Panc1 (cell line): ENCODE data around the gene SNRPA. TPM values are rescaled to one million over a fixed set of nuclear protein-coding genes. Genes with fewer than 3 reads are reported as not detected.

Experiments used
- ATAC-seq: fragments of 200-7000 bp; cut with Tn5 transposase; 2 replicates; pipeline ENCODE4 v1.9.1; 2020; ENCODE audit warnings: mild to moderate bottlenecking, moderate library complexity
- BruUV-seq: library from RNA; stranded (reverse); fragments of 400-500 nt; replicated peaks from 2 replicates; lab custom pipeline; 2021; lab: Mats Ljungman, UMichigan
- CTCF ChIA-PET: fragments of 300-600 bp; sonication (Branson Sonifier 250); formaldehyde crosslinking; loops from one replicate; lab custom pipeline; 2022; ENCODE audit warnings: antibody characterized with exemption; lab: Charles Lee
- POLR2A ChIA-PET: fragments of 300-600 bp; sonication (Branson Sonifier 250); formaldehyde crosslinking; loops from one replicate; lab custom pipeline; 2022; ENCODE audit warnings: antibody characterized with exemption; lab: Charles Lee
- DNase-seq: peaks from one replicate; pipeline ENCODE4 v3.0.0-alpha.2; 2010; ENCODE audit warnings: low read depth, low spot score
- H3K27ac ChIP-seq: 2 replicates; pipeline ENCODE4 v1.5.1; 2011; ENCODE audit warnings: mild to moderate bottlenecking, low read length, inconsistent platforms
- H3K27me3 ChIP-seq: fragments of 200-500 bp; sonication (Bioruptor generic); 2 replicates; pipeline ENCODE4 v1.6.0; 2014; ENCODE audit warnings: low read length, inconsistent platforms; ENCODE audit not compliant: control insufficient read depth, insufficient read depth
- H3K36me3 ChIP-seq: fragments of 200-500 bp; sonication (Bioruptor generic); 2 replicates; pipeline ENCODE4 v1.5.1; 2014; ENCODE audit warnings: inconsistent platforms, mild to moderate bottlenecking, low read length, moderate library complexity; ENCODE audit not compliant: control insufficient read depth, insufficient read depth
- H3K4me1 ChIP-seq: 2 replicates; pipeline ENCODE4 v1.5.1; 2011; ENCODE audit warnings: inconsistent platforms, mild to moderate bottlenecking, low read length, moderate library complexity; ENCODE audit not compliant: control insufficient read depth, insufficient read depth
- H3K4me3 ChIP-seq, 2 experiments: 2 replicates each; pipeline ENCODE4 v1.5.1; 2011 to 2012; ENCODE audit warnings: low read depth in 2 of 2, low read length in 2 of 2, mild to moderate bottlenecking in 2 of 2, inconsistent platforms in 1 of 2, moderate library complexity in 1 of 2
- H3K9me3 ChIP-seq: fragments of 200-500 bp; sonication (Bioruptor generic); 2 replicates; pipeline ENCODE4 v1.5.1; 2014; ENCODE audit warnings: low read depth, mild to moderate bottlenecking, inconsistent platforms, low read length, moderate library complexity; ENCODE audit not compliant: control insufficient read depth, insufficient read depth
- CTCF ChIP-seq: fragments of 450-650 bp; IDR thresholded peaks from 2 replicates; pipeline ENCODE4 v1.5.1; 2017; ENCODE audit warnings: mild to moderate bottlenecking
- POLR2AphosphoS5 ChIP-seq: IDR thresholded peaks from 2 replicates; pipeline ENCODE4 v1.6.1; 2012; ENCODE audit warnings: mild to moderate bottlenecking, low read depth, low read length, moderate library complexity
- REST ChIP-seq, 2 experiments: IDR thresholded peaks; 2 replicates each; pipeline ENCODE4 v1.6.1; 2011 to 2012; ENCODE audit warnings: low read depth in 2 of 2, control low read depth in 1 of 2, low read length in 1 of 2, mild to moderate bottlenecking in 1 of 2, moderate library complexity in 1 of 2; ENCODE audit not compliant: insufficient read depth in 1 of 2
- SIN3A ChIP-seq: IDR thresholded peaks from 2 replicates; pipeline ENCODE4 v1.6.1; 2012; ENCODE audit warnings: low read depth, mild to moderate bottlenecking, low read length, moderate library complexity, borderline replicate concordance; ENCODE audit not compliant: insufficient read depth
- TCF7L2 ChIP-seq: IDR thresholded peaks from 2 replicates; pipeline ENCODE4 v1.6.1; 2011; ENCODE audit warnings: mild to moderate bottlenecking, low read depth, low read length, inconsistent platforms
- in situ Hi-C: cut with HindIII; loops from 2 replicates; pipeline ENCODE4 v1.10.0; 2016; ENCODE audit warnings: low sequenced_read_pairs, low pct_unique_long_range_greater_than_20kb
- intact Hi-C: fragments of 100-400 bp; cut with micrococcal nuclease; formaldehyde crosslinking; loops from one replicate; pipeline ENCODE4 v1.10.0; 2022; ENCODE audit not compliant: unreplicated experiment
- total RNA-seq: library from RNA; stranded (reverse); gene quantifications from one replicate; pipeline ENCODE4 v1.2.1, GENCODE V29; 2021; ENCODE audit not compliant: unreplicated experiment

SNRPA gene
- total RNA-seq, 1 experiment from 2014 or later: 104 TPM

GRCh38 chr19:40736661-40737060 lies 14.3 kb upstream of the SNRPA start:
- TF ChIP-seq TCF7L2 (no peak), CTCF (no peak), SIN3A (no peak), REST (IDR thresholded peaks at IDR 0.05; ENCODE audit: insufficient read depth in 1 of 2, low read depth in 2 of 2, low read length in 1 of 2) (no peak), POLR2AphosphoS5 (no peak)
- Histone ChIP-seq H3K36me3 (no peaks in the 10 kb centered on the region), H3K27ac (no peak overlapping the region)

DNA sequence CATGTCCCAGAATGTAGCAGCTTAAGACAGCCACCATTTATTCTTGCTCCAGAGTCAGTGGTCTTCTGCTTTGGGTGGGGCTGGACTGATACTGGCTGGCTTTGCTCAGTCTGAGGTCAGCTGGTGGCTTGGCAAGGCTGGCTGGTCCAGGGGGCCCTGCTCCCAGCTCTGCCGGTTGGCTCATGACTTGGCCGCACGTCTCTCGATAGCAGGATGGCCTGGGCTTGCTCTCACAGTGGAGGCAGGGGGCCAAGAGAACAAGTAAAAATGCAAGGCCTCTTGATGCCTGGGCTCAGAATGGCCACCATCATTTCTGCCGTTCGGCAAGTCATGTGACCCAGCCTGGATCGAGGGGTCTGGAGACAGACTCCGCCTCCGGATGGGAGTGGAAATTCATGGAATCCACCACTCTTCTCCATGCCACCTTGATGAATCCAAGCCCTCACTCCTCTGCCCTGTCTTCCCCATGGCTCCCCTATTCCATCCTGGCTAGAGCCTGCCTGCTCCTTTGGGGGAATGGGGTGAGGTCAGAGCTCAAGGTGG lies 13.8 kb upstream of the SNRPA start:
- in situ Hi-C loops: no loop called here
- TF ChIP-seq SIN3A (no peak), TCF7L2 (no peak), REST (IDR thresholded peaks at IDR 0.05; ENCODE audit: insufficient read depth in 1 of 2, low read depth in 2 of 2, low read length in 1 of 2) (no peak), CTCF (no peak), POLR2AphosphoS5 (no peak)
- Histone ChIP-seq H3K4me3 (no peak overlapping the region), H3K27me3 (no peaks in the 10 kb centered on the region), H3K4me1 (no peaks in the 10 kb centered on the region), H3K27ac (no peak overlapping the region), H3K9me3 (no peaks in the 10 kb centered on the region), H3K36me3 (no peaks in the 10 kb centered on the region)
- DNase-seq (no peak), ATAC-seq (no peak)
- BruUV-seq: no TSS peak
- POLR2A ChIA-PET: no interaction called here
- intact Hi-C loops: no loop called here
- CTCF ChIA-PET: no interaction called here

More at GRCh38 chr19:40736661-40737060, 14.3 kb upstream of the SNRPA start:
- Histone ChIP-seq H3K4me1 (no peaks in the 10 kb centered on the region), H3K9me3 (no peaks in the 10 kb centered on the region), H3K27me3 (no peaks in the 10 kb centered on the region), H3K4me3 (no peak overlapping the region)
- in situ Hi-C loops: no loop called here
- no peak for ATAC-seq
- no peak for DNase-seq
- BruUV-seq: no TSS peak
- CTCF ChIA-PET: no interaction called here
- intact Hi-C loops: no loop called here
- POLR2A ChIA-PET: no interaction called here
